Endothelial cell of umbilical vein (primary cell): Measurements from ENCODE around the gene CD300C.

ENCODE experiments used
- CTCF ChIP-seq, 2 donors: IDR thresholded peaks; 1 replicate in 1 of 2; 2 replicates in 1 of 2; pipeline ENCODE4 v1.5.1; 2011; ENCODE audit warnings: low read length in 2 of 2, mild to moderate bottlenecking in 2 of 2, moderate library complexity in 2 of 2, control low read depth in 1 of 2, inconsistent platforms in 1 of 2, low read depth in 1 of 2; ENCODE audit not compliant: insufficient read depth in 1 of 2; ENCODE audit errors: extremely low read depth in 1 of 2
- MYC ChIP-seq: IDR thresholded peaks from one replicate; pipeline ENCODE4 v1.6.1; 2011; ENCODE audit warnings: mild to moderate bottlenecking, low read depth, low read length
- POLR2A ChIP-seq: IDR thresholded peaks from 2 replicates; pipeline ENCODE4 v1.6.1; 2012; ENCODE audit warnings: low read depth, mild to moderate bottlenecking, control low read depth, low read length

- TF ChIP-seq CTCF (IDR thresholded peaks at IDR 0.05; ENCODE audit: extremely low read depth in 1 of 2, insufficient read depth in 1 of 2, low read depth in 1 of 2, low read length in 2 of 2): no peak
- no peak for TF ChIP-seq MYC
- TF ChIP-seq POLR2A: no peak
These were observed 43.1 kb downstream of the CD300C start for GRCh38 chr17:74502861-74503260.
